Activated B cell treated with CpG ODN at 0.5 μM for 24 hours (primary cell): ENCODE measurements around the gene SLC35A3. TPM values are rescaled to one million over a fixed set of nuclear protein-coding genes. Genes with fewer than 3 reads are reported as not detected.
A peak's percentile ranks its signal among the peaks of the same experiment; 100 is the strongest.

ENCODE experiments used
- ATAC-seq: fragments of 200-7000 bp; cut with Tn5 transposase; one replicate; pipeline ENCODE4 v1.10.0; 2021; ENCODE audit warnings: low read depth, mild to moderate bottlenecking, moderate library complexity
- CTCF ChIA-PET: fragments of 350-600 bp; sonication (Branson Sonifier 250); formaldehyde crosslinking; loops from one replicate; lab custom pipeline; 2021; ENCODE audit warnings: antibody characterized with exemption; lab: Charles Lee
- POLR2A ChIA-PET: fragments of 350-600 bp; sonication (Branson Sonifier 250); formaldehyde crosslinking; loops from one replicate; lab custom pipeline; 2021; ENCODE audit warnings: antibody characterized with exemption; lab: Charles Lee
- DNase-seq: peaks from one replicate; pipeline ENCODE4 v3.0.0; 2022
- H3K27ac Mint-ChIP-seq: one replicate; pipeline ENCODE4 v1.8.0; 2020; ENCODE audit warnings: mixed read lengths
- H3K27me3 Mint-ChIP-seq: one replicate; pipeline ENCODE4 v1.8.0; 2021; ENCODE audit warnings: mixed read lengths
- H3K36me3 Mint-ChIP-seq: one replicate; pipeline ENCODE4 v1.8.0; 2021; ENCODE audit warnings: low read depth, mixed read lengths
- H3K4me1 Mint-ChIP-seq: one replicate; pipeline ENCODE4 v1.8.0; 2021; ENCODE audit warnings: mixed read lengths
- H3K4me3 Mint-ChIP-seq: one replicate; pipeline ENCODE4 v1.8.0; 2020; ENCODE audit warnings: mild to moderate bottlenecking, mixed read lengths
- H3K9me3 Mint-ChIP-seq: one replicate; pipeline ENCODE4 v1.8.0; 2020; ENCODE audit warnings: mixed read lengths
- intact Hi-C: fragments of 100-400 bp; cut with micrococcal nuclease; formaldehyde crosslinking; loops from one replicate; pipeline ENCODE4 v1.15.1; 2024
- total RNA-seq: library from RNA; stranded (reverse); gene quantifications from 2 replicates; pipeline ENCODE4 v1.2.3, GENCODE V29; 2022
- TF ChIP-seq, protein P1 (sequence below): fragments of 200-600 bp; IDR thresholded peaks from one replicate; pipeline ENCODE4 v1.8.0; 2022; ENCODE audit warnings: antibody characterized with exemption, mild to moderate bottlenecking

SLC35A3 gene
- total RNA-seq, 1 donor from 2014 or later = 21.1 TPM

DNA sequence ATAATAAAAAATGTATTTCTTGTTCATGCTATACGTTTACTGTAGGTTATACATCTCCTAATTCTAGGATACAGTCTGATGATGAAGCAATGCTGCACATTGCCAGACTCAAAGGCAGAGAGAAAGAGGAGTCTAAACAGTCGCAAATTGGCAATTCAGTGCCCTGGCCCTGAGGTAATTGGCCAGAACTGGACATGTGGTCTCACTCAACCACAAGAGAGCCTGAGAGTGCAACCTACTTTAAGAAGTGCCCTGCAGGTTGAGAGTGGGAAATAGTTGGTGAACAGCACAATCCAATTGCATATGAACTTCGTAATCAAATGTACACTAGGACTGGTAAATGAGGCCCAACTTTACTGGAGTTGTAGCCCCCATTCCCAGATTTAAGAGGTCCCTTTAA, 5.0 kb upstream of the SLC35A3 start:
- no peak overlapping the region for H3K4me3 Mint-ChIP-seq
- TF ChIP-seq, protein P1, sequence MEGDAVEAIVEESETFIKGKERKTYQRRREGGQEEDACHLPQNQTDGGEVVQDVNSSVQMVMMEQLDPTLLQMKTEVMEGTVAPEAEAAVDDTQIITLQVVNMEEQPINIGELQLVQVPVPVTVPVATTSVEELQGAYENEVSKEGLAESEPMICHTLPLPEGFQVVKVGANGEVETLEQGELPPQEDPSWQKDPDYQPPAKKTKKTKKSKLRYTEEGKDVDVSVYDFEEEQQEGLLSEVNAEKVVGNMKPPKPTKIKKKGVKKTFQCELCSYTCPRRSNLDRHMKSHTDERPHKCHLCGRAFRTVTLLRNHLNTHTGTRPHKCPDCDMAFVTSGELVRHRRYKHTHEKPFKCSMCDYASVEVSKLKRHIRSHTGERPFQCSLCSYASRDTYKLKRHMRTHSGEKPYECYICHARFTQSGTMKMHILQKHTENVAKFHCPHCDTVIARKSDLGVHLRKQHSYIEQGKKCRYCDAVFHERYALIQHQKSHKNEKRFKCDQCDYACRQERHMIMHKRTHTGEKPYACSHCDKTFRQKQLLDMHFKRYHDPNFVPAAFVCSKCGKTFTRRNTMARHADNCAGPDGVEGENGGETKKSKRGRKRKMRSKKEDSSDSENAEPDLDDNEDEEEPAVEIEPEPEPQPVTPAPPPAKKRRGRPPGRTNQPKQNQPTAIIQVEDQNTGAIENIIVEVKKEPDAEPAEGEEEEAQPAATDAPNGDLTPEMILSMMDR = no peak
- no peak for DNase-seq
- H3K27ac Mint-ChIP-seq = no peak overlapping the region
- H3K9me3 Mint-ChIP-seq = no peaks in the 10 kb centered on the region
- H3K27me3 Mint-ChIP-seq = no peaks in the 10 kb centered on the region
- intact Hi-C loops = loop anchor here (5.0 kb wide), 1 partner anchor 387 kb away; the partner anchor contains the start of gene CDC14A
- POLR2A ChIA-PET = interaction anchor here (0.5 kb wide), 1 partner anchor 395 kb away, joined by 3 read pairs; no protein-coding TSS in a partner anchor
- peaks cover 2% of the 10 kb centered on the region for H3K36me3 Mint-ChIP-seq
- ATAC-seq = no peak
- peaks cover 13% of the 10 kb centered on the region for H3K4me1 Mint-ChIP-seq
- CTCF ChIA-PET = no interaction called here

DNA sequence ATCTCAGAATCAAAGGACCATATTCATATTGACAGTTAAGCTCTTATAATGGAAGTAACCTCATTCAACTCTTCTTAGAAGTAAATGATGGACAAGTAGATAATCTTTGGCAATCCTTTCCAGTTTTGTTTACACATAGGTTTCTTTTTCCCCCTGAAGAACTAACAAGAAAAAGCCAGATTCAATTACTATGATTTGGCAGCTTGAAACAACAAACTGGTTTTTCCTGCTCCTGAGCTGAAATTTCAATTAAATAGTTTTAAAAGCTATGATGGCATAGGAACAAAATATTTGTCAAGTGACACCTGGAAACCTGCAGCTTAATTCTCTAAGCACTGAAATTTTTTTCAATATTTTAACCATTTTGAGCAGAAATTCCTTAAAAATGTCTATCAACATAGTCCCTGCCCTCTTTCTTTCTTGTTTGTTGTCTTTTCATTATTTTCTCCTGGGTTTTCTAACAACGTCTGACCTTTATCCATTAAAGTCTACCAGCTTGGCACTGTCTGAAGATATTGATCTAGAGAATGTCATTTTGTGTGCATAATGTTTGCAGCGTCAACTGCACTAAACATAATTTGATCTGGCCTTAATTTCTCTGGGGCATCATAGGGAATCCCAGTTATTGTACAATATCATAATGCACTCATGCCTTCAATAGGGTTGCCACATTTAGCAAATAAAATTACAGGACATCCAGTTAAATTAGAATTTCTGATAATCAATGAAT, 4.0 kb upstream of the SLC35A3 start:
- Mint-ChIP-seq H3K27ac (no peak overlapping the region), H3K4me3 (no peak overlapping the region), H3K27me3 (no peaks in the 10 kb centered on the region), H3K36me3 (peaks cover 6% of the 10 kb centered on the region), H3K9me3 (no peaks in the 10 kb centered on the region), H3K4me1 (peaks cover 20% of the 10 kb centered on the region)
- CTCF ChIA-PET = no interaction called here
- POLR2A ChIA-PET = interaction anchor here (0.5 kb wide), 2 partner anchors 320 to 394 kb away, joined by 3 read pairs; no protein-coding TSS in a partner anchor
- TF ChIP-seq, protein P1 = no peak
- intact Hi-C loops = loop anchor here (5.0 kb wide), 1 partner anchor 386 kb away; the partner anchor contains the start of gene CDC14A
- ATAC-seq (no peak), DNase-seq (no peak)

DNA sequence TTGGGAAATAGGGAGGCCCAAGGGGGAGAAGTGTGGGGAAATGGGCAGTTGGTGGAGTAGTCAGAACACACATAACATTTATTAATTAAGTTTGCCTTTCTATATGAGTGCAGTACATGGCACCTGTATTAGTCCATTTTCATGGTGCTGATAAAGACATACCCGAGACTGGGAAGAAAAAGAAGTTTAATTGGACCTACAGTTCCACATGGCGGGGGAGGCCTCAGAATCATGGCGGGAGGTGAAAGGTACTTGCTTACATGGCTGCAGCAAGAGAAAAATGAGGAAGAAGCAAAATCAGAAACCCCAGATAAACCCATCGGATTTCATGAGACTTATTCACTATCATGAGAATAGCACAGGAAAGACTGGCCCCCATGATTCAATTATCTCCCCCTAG, 1.6 kb upstream of the SLC35A3 start:
- peak overlapping the region; percentile 41 for H3K27ac Mint-ChIP-seq

DNA sequence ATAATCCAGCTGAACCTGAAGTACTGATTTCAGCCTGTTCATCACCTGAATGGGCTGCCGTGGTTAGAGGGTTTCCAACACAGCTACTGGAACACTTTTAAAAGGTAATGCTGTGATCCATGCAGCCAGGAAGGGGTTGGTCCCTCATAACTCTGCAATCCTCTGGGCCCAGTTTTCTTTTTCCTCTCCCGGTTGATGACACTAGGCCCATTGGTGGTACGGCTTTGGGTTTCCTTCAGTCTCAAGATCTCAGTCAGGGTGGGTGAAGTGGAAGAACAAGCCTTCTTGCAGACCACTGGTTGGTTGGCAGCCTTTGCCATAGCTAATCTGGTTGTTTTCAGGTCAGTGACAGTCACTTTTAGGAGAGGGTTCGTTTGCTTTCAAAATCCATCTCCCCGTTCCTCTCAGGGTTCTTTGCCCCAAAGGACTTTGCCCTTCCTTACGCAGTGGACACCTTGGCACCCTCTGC, 502 bp upstream of the SLC35A3 start:
- ChIA-PET POLR2A (interaction anchor here (1.0 to 2.3 kb wide), 7 partner anchors 69 to 297 kb away, joined by 3 to 22 read pairs (median 6); partner anchors contain the start of genes AGL, DBT, FRRS1 and RTCA), CTCF (interaction anchor here (1.1 to 1.2 kb wide), 2 partner anchors 8 to 486 kb away, joined by 3 read pairs; no protein-coding TSS in a partner anchor)
- DNase-seq (no peak), ATAC-seq (peak; percentile 5)
- Mint-ChIP-seq H3K4me3 (peak overlapping the region; percentile 100), H3K4me1 (peaks cover 27% of the 10 kb centered on the region), H3K27me3 (no peaks in the 10 kb centered on the region), H3K36me3 (peaks cover 6% of the 10 kb centered on the region), H3K27ac (peak overlapping the region; percentile 88), H3K9me3 (no peaks in the 10 kb centered on the region)
- TF ChIP-seq, protein P1 = no peak
- intact Hi-C loops = loop anchor here (1.0 to 5.0 kb wide), 2 partner anchors 46 to 383 kb away; partner anchors contain the start of gene CDC14A

More for the DNA sequence above, 1.6 kb upstream of the SLC35A3 start:
- TF ChIP-seq, protein P1 = no peak
- Mint-ChIP-seq H3K36me3 (peaks cover 6% of the 10 kb centered on the region), H3K27me3 (no peaks in the 10 kb centered on the region), H3K4me1 (peaks cover 27% of the 10 kb centered on the region), H3K4me3 (peak overlapping the region; percentile 56), H3K9me3 (no peaks in the 10 kb centered on the region)
- ATAC-seq (no peak), DNase-seq (no peak)
- intact Hi-C loops = loop anchor here (5.0 kb wide), 1 partner anchor 384 kb away; the partner anchor contains the start of gene CDC14A
- CTCF ChIA-PET = no interaction called here
- POLR2A ChIA-PET = no interaction called here
